ENCODE measurements around the gene GARRE1. TPM values are rescaled to one million over a fixed set of nuclear protein-coding genes. Genes with fewer than 3 reads are reported as not detected.

Gene GARRE1
- total and polyA plus RNA-seq, 2 of the 13 experiments (the other 11 are each of a cell fraction or from before 2014, with no cell fraction given), result 8.0 to 11.7 TPM

DNA sequence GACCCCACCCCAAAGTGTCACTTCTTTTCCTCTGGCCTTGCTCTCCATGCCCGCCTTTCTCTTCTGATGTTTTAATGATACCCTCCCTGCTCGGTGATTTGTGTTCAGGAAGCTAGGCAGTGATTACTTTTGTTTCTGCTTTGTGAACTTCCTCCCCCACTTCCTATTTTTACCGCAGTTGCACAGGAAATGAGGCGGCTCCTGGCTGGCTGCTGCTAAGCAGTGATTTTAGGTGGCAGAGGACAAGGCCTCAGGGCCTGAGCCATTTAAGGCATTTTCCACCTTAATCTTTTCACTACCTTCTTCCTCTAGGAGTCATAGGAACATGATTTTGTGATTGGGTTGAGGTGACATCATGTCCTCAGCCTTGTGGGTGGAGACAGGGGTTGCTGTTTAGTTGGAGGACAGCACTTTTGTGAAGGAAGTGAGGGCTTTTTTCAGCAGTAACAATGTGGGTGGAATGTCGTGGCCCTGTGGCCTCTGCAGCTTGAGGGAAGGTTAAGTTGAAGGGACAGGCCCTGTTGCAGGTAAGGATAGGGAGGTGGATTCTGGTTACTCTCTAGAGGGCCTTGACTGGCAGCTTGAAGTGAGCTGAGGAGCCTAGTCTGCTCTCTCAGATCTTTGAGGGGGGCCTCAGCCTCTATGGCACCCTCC, 15.7 kb downstream of the GARRE1 start (continued):
- TF ChIP-seq FUBP1 (CRISPR knock-in tag; IDR thresholded peaks at IDR 0.05; ENCODE audit: borderline replicate concordance) (no peak), USF2 (IDR thresholded peaks at IDR 0.05; ENCODE audit: low read depth, low read length) (no peak), USF2 (CRISPR knock-in tag; IDR thresholded peaks at IDR 0.05; ENCODE audit: borderline replicate concordance) (no peak), GABPA (IDR thresholded peaks at IDR 0.05; ENCODE audit: low read depth, low read length) (no peak), GABPA (CRISPR knock-in tag; IDR thresholded peaks at IDR 0.05; ENCODE audit: low read depth) (peak; percentile 69), TBL1XR1 (IDR thresholded peaks at IDR 0.05; ENCODE audit: borderline replicate concordance, low read length, partially characterized antibody) (no peak), ZFX (CRISPR knock-in tag; IDR thresholded peaks at IDR 0.05; ENCODE audit: low read depth) (0 out of 2 replicates have a peak, but pooled peaks have one; percentile 14), SYNCRIP (IDR thresholded peaks at IDR 0.05; ENCODE audit: insufficient read depth, low read depth, low read length) (no peak), ETV6 (CRISPR knock-in tag; conservative IDR thresholded peaks at IDR 0.05) (0 out of 2 replicates have a peak, but pooled peaks have one; percentile 20), PLRG1 (conservative IDR thresholded peaks at IDR 0.05) (no peak), ZNF713 (CRISPR knock-in tag; IDR thresholded peaks at IDR 0.05) (no peak), ETV5 (CRISPR knock-in tag; IDR thresholded peaks at IDR 0.05; ENCODE audit: borderline replicate concordance) (peak; percentile 27; the same call in 1 of the 2 replicates), ZNF589 (CRISPR knock-in tag; conservative IDR thresholded peaks at IDR 0.05) (no peak)
- TF ChIP-seq, protein P1, sequence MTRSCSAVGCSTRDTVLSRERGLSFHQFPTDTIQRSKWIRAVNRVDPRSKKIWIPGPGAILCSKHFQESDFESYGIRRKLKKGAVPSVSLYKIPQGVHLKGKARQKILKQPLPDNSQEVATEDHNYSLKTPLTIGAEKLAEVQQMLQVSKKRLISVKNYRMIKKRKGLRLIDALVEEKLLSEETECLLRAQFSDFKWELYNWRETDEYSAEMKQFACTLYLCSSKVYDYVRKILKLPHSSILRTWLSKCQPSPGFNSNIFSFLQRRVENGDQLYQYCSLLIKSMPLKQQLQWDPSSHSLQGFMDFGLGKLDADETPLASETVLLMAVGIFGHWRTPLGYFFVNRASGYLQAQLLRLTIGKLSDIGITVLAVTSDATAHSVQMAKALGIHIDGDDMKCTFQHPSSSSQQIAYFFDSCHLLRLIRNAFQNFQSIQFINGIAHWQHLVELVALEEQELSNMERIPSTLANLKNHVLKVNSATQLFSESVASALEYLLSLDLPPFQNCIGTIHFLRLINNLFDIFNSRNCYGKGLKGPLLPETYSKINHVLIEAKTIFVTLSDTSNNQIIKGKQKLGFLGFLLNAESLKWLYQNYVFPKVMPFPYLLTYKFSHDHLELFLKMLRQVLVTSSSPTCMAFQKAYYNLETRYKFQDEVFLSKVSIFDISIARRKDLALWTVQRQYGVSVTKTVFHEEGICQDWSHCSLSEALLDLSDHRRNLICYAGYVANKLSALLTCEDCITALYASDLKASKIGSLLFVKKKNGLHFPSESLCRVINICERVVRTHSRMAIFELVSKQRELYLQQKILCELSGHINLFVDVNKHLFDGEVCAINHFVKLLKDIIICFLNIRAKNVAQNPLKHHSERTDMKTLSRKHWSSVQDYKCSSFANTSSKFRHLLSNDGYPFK (CRISPR knock-in tag; IDR thresholded peaks at IDR 0.05; ENCODE audit: borderline replicate concordance), result no peak
- TF ChIP-seq, protein P2, sequence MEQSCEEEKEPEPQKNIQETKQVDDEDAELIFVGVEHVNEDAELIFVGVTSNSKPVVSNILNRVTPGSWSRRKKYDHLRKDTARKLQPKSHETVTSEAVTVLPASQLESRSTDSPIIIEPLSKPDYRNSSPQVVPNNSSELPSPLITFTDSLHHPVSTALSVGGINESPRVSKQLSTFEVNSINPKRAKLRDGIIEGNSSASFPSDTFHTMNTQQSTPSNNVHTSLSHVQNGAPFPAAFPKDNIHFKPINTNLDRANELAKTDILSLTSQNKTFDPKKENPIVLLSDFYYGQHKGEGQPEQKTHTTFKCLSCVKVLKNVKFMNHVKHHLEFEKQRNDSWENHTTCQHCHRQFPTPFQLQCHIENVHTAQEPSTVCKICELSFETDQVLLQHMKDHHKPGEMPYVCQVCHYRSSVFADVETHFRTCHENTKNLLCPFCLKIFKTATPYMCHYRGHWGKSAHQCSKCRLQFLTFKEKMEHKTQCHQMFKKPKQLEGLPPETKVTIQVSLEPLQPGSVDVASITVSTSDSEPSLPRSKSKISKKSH (CRISPR knock-in tag; IDR thresholded peaks at IDR 0.05; ENCODE audit: borderline replicate concordance), result no peak
